AG09319 (cell line): ENCODE results near the gene ARHGEF16.

Source experiments
- DNase-seq: peaks from one replicate; pipeline ENCODE4 v3.0.0-alpha.2; 2010; ENCODE audit warnings: low read depth; ENCODE audit errors: extremely low read depth
- TF ChIP-seq, protein P1 (sequence below): IDR thresholded peaks from 2 replicates; pipeline ENCODE4 v1.5.1; 2011; ENCODE audit warnings: low read depth, mild to moderate bottlenecking, inconsistent platforms, low read length, moderate library complexity

ARHGEF16 gene

DNA sequence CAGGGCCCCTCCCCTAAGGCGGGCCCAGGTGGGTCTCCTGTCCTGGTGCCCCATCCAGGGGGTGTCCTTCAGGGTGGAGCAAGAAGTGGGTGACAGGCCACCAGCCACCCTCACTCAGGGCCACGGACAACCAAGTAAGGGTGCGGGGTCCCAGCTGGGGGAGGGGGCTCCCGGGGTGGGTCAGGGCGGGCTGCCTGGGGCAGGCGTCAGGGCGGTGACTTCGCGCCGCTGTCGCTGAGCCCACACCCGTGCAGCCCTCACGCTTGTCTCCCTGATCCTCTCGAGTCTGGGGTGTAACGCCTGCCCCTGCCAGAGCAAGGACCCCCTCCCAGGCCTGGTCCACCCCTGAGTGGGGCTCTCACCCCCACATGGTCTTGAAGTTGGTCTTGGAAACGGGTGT lies 22.2 kb downstream of the ARHGEF16 start:
- no peak for DNase-seq
- TF ChIP-seq, protein P1, sequence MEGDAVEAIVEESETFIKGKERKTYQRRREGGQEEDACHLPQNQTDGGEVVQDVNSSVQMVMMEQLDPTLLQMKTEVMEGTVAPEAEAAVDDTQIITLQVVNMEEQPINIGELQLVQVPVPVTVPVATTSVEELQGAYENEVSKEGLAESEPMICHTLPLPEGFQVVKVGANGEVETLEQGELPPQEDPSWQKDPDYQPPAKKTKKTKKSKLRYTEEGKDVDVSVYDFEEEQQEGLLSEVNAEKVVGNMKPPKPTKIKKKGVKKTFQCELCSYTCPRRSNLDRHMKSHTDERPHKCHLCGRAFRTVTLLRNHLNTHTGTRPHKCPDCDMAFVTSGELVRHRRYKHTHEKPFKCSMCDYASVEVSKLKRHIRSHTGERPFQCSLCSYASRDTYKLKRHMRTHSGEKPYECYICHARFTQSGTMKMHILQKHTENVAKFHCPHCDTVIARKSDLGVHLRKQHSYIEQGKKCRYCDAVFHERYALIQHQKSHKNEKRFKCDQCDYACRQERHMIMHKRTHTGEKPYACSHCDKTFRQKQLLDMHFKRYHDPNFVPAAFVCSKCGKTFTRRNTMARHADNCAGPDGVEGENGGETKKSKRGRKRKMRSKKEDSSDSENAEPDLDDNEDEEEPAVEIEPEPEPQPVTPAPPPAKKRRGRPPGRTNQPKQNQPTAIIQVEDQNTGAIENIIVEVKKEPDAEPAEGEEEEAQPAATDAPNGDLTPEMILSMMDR, result no peak

DNA sequence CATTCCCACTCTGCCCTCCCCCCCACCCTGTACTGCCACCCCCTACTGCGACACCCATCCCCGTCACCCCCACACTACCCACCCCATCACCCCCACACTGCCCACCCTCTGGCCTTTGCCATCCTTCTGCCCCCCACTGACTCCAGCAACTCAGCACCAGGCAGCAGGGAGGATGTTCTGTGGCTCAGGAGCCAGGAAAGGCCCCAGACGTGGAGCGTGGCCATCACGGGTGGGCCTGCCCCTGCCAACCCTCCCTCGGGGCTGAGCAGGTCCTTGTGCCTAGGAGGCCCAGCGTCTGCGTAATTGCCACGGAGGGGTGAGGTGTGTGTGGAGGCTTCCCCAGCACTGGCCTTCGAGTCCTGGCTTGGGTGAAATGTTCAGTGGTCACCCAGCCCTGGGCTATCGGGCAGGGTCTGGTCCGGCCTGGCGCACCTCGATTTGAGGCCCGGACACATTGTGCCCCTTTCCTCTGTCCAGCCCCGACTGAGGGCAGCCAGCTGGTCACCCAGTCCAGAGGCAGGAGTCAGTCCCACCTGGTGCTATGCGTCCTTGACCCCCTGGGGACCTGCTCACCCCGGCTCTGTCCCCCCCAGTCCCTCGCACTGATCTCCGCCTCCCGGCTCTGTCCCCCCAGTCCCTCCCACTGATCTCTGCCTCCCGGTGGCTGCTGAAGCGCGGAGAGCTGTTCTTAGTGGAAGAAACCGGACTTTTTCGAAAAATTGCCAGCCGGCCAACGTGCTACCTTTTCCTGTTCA lies 23.0 kb downstream of the ARHGEF16 start:
- no peak for DNase-seq
- TF ChIP-seq, protein P1, result no peak

DNA sequence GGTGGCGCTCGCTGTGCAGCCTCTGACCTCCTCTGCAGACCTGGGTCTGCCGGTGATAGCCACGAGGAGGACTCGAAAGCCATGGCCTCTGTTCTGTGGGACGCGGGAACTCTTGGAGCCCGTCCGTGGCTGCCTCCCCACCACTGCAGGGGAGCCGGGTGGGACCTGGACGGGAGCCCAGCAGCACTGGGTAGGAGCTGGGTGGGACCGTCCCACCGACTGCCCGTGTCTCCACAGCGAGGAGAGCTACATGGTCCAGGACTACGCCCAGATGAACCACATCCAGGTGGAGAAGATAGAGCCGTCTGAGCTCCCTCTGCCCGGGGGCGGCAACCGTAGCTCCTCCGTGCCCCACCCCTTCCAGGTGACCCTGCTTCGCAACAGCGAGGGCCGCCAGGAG lies 23.7 kb downstream of the ARHGEF16 start:
- DNase-seq, result no peak

DNA sequence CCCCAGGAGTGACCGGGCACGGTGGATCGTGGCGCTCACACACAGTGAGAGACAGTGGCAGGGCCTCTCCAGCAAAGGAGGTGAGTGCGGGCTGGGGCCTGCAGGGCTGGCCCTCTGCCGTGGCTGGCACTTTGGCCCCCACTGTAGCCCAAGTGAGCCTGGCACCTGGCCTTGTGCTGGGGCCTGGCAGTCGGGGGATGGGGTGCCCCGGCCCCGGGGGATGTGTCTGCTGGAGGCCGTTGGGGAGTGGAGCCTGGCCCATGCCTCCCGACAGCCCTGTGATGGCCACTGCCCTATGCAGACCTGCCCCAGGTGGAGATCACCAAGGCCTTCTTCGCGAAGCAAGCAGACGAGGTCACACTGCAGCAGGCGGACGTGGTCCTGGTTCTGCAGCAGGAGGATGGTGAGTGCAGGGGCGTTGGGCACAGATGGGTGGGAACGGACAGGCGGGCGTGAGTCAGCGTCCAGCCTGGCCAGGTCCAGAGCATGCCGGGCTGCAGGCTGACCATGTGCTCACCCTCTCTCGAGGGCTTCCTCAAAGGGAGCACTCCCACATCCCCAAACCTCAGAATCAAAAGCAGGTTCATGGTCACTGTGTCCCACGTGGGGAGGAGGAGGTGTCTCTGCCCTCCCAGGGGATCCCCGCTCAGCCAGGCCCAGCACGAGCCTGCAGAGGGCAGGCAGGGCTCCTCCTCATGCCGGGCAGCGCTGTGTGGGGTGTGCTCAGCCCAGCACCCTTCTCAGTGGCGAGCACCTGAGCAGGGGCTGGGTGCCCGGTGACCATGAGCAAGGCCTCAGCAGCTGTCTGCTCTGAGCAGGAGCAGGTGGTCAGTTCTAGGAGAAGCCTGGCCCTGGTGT lies 25.3 kb downstream of the ARHGEF16 start:
- TF ChIP-seq, protein P1, result no peak
- DNase-seq, result no peak

More for the DNA sequence above, 23.7 kb downstream of the ARHGEF16 start:
- TF ChIP-seq, protein P1, result no peak

DNA sequence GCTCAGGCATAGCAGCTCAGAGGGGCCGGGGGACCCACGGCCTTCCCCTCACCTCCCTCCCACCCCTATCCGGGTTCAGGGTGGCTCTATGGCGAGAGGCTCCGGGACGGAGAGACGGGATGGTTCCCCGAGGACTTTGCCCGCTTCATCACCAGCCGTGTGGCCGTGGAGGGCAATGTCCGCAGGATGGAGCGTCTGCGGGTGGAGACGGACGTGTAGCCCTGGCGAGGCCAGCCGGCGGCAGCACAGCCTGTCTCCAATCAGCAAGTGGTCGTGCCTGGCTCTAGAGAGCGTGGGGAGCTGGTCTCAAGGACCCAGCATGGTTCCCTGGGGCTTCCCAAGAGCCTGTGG lies 25.9 kb downstream of the ARHGEF16 start:
- no peak for DNase-seq
- TF ChIP-seq, protein P1, result no peak

DNA sequence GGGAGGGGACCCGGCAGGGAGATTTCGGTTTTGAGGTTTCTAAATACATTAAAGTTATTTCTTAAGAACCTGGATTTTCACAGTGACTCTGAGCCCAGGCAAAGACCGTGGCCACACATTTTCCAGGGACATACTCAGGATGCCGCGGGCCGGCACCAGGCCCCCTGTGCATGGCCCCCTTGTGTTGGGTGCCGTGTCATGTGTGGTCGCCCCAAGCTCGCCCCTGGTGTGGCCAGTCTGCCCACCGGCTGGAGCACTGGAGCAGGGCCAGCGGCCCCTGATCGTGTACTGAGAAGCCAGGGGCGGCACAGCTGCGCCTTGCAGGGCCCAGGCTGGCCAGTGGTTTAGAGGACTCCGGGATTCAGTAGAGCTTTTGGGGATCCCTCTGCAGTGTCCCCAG lies 26.6 kb downstream of the ARHGEF16 start:
- no peak for DNase-seq
- TF ChIP-seq, protein P1, result no peak

DNA sequence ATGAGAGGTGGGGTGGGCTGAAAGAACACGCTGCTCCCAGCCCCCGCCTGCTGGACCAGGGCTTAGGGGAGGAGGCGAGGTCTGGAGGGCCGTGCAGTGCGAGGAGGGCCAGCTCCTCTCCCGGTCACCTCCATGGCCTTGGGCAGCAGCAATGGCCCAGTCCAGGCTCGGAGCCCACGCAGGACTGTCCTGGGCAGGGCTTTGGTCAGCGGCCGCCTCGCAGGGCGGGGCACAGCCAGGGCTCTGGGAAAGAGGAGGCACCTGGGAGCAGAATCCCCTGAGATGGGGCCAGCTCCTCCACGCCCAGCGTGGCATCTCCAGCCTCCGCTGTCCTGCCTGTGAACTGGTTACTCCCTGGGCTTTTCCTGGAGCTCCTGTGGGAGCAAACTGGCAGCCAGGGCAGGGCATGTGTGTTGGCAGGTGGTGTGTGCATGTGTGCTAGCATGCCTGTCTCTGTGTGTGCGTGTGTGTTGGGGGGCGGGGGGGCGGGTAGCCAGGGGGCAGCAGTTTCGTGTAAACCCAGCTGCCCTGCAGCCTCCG lies 27.4 kb downstream of the ARHGEF16 start:
- no peak for DNase-seq

More for the DNA sequence above, 27.4 kb downstream of the ARHGEF16 start:
- TF ChIP-seq, protein P1, result no peak
